Measurements from ENCODE around the gene TUBA1A.
"Not testable (repeated sequence)": the region's sequence is repeated elsewhere in the genome, so short reads cannot be mapped to it uniquely, and the experiment has no call there.

Gene TUBA1A

DNA sequence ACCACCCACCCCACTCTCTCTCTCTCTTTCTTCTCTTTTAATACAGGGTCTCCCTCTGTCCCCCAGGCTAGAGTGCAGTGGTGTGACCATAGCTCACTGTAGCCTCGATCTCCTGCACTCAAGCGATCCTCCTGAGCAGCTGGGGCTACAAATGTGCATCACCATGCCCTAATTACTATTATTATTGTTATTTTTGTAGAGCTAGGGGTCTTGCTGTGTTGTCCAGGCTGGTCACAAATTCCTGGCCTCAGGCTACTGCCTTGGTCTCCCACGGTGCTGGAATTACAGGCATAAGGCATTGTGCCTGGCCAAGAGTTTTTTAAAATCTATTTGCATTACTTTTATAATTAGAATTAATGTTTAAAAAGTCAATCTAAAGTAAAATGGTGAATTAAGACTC is 34.7 kb downstream of the TUBA1A start:
- no peak for DNase-seq (ENCODE audit: low read depth in 2 of 2)

- DNase-seq (ENCODE audit: low read depth in 2 of 2): no peak
Measured at GRCh38 chr12:49147384-49147783, 41.5 kb downstream of the TUBA1A start.

- no peak for DNase-seq (ENCODE audit: low read depth in 2 of 2)
Measured at GRCh38 chr12:49146406-49146805, 42.5 kb downstream of the TUBA1A start.

DNA sequence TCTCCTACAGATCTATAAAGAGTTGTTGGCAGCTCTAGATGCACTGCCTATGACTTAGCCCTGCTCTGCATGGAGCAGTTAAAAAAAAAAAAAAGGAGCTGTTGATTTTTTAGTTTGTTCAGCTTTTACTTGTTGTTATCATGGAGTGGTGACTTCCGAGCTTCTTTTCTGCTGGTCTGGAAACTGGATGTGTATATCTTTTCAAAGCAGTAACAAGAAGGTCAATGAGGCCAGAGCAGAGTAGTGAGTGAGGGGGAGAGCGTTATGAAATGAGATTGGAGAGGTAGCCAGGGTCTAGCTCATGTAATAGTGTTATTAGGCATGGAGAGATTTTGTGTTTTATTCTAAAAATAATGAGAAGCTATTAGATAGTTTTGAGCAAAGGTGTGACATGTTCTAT is 44.5 kb downstream of the TUBA1A start:
- no peak for DNase-seq (ENCODE audit: low read depth in 2 of 2)

DNA sequence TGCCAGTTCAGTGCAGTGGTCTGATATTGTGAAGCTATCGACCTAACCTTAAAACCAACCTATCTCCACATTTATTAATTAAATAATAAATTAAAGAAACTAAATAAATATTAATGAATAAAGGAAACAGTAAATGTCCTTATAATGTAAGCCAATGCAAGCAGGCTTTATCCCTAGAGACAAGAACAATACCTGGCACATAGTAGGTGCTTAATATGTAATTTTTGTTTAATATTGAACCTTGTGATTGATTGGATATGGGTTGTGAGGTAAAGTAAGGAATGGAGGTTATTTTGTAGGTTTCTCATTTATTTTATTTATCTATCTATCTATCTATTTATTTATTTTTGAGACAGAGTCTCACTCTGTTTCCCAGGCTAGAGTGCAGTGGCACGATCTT is 49.9 kb downstream of the TUBA1A start:
- DNase-seq (ENCODE audit: low read depth in 2 of 2): no peak

DNA sequence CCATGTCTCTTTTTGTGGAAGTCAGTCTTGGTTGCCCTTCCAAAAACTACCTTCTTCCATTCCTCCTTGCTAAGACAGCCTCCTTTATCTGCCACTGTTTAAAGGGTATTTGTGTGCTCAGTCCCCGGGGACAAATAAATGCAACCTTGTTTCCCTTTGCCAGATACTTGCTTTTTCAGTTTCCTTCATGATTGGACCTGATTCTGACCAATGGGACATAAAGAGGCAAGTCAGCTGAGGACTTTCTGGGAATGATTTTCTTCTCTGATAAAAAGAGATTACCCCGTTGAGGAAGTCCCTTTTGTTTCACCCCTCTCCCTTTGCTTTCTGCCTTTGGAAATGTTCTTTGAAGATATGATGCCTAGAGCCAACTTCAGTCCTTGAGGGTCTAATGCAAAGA is 50.3 kb downstream of the TUBA1A start:
- no peak for DNase-seq (ENCODE audit: low read depth in 2 of 2)

- DNase-seq (ENCODE audit: low read depth in 2 of 2): no peak
Measured at GRCh38 chr12:49137476-49137875, 51.4 kb downstream of the TUBA1A start.

GRCh38 chr12:49136997-49137396 is 51.9 kb downstream of the TUBA1A start:
- DNase-seq (ENCODE audit: low read depth in 2 of 2): not testable (repeated sequence)

Measured in stimulated activated CD8-positive, alpha-beta memory T cell treated with anti-CD3 and anti-CD28 coated beads, Interleukin-7, amount 100 ng/mL, for 4 hours (primary cell).